Activated CD4-positive, alpha-beta T cell treated with anti-CD3 and anti-CD28 coated beads, Interleukin-2, amount 50 U/mL, for 4 hours (primary cell): Measurements from ENCODE around the gene NT5E.

ENCODE experiments used
- DNase-seq, 2 experiments: peaks; one replicate each; pipeline ENCODE4 v3.0.0-alpha.2; 2020

The NT5E gene

DNA sequence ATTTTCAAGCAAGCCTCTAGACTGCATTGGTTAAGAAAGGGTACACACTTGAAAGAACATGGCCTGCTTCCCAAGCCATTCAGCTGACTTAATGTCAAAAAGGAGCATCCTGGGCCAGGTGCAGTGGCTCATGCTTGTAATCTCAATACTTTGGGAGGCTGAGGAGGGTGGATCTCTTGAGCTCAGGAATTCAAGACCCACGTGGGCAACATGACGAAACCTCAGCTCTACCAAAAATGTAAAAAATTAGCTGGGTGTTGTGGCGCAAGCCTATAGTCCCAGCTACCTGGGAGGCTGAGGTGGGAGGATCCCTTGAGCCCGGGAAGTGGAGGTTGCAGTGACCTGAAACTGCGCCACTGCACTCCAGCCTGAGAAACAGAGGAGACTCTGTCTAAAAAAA, 26.9 kb upstream of the NT5E start:
- no peak for DNase-seq

DNA sequence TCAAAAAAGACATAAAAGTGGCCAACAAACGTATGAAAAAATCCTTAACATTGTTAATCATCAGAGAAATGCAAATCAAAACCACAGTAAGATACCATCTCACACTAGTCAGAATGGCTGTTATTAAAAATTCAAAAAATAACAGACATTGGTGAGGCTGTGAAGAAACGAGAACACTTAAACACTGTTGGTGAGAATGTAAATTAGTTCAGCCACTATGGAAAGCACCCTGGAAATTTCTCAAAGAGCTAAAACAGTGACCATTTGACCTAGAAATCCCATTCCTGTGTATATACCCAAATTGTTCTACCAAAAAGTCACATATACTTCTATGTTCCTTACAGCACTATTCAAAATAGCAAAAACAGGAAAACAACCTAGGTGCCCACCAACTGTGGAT, 24.9 kb upstream of the NT5E start:
- DNase-seq = no peak

- DNase-seq = no peak
These were observed 23.9 kb upstream of the NT5E start for GRCh38 chr6:85425997-85426396.

DNA sequence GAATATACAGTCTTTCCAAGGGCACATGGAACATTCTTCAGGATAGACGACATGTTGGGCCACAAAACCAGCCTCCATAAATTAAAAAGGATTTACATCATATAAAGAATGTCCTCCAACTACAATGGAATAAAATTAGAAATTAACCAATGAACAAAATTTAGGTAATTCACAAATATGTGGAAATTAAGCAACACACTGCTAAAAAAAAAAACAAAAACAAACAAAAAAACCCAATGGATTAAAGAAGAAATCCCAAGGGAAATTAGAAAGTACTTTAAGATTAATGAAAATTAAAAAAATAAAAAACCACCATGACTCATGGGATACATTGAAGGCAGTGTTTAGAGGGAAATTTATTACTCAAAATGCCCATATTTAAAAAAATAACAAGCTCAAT, 21.4 kb upstream of the NT5E start:
- DNase-seq = no peak

GRCh38 chr6:85429346-85429745, 20.5 kb upstream of the NT5E start:
- no peak for DNase-seq

DNA sequence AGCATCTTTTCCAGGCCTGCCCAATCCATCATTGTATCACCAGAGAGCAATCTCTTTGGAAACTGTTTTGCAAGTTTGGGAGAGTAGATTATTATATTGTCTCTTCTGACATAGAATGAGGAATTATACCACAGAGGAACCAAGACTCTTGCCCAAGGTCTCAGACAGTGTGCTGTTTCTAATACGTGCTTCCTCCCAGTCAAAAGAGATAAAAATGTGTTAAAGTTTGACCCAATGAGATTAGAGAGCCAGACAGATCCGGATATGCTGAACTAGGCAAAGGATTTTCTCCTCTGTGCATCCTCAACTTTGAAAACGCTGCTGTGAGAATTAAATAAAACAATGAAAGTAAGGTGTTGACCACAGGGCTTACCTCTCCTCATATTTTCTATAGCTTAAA, 18.6 kb upstream of the NT5E start:
- no peak for DNase-seq

DNA sequence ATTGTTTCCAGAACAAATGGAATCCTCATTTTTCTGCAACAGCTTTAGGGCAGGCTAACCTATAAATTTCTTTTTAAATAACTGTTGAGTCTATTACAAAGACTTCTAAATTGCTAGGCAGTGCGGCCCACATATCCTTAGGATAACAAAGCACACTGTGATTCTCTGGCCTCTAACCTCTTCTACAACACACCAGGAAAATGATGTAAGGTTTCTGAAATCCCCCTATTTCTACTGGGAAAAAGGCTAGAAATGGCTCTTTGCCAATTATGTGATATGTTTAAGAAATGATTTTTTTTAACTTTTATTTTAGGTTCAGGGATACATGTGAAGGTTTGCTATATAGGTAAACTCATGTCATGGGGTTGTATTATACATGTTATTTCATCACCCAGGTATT, 17.3 kb upstream of the NT5E start:
- no peak for DNase-seq

GRCh38 chr6:85435851-85436250, 14.0 kb upstream of the NT5E start:
- DNase-seq = no peak

DNA sequence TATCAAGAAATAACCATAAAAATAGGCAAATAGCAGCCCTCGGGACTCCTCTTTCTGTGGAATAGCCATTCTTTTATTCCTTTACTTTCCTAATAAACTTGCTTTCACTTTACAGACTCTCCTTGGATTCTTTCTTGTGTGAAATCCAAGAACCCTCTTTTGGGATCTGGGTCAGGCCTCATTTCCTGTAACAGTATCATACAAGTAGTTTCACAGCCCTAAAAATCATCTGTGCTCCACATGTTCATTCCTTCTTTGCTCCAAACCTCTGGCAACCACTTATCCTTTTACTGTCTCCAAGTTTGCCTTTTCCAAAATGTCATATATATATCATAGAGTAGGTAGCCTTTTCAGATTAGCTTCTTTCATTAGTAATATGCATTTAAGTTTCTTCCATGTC, 13.5 kb upstream of the NT5E start:
- DNase-seq = no peak

DNA sequence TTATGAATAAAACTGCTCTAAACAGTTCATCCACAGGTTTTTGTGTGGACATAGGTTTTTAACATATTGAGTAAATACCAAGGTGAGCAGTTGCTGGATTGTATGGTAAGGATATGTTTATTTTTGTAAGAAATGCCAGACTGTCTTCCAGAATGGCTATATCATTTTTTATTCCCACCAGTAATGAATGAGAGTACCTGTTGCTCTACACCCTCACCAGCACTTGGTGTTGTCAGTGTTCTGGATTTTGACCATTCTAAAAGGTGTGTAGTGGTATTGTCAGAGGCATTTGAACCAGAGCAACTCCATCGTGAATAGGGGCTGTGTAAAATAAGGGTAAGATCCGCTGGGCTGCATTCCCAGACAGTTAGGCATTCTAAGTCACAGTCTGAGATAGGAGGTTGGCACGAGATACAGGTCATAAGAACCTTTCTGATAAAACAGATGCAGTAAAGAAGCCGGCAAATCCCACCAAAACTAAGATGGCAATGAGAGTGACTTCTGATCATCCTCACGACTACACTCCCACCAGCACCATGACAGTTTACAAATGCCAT, 12.9 kb upstream of the NT5E start:
- no peak for DNase-seq

DNA sequence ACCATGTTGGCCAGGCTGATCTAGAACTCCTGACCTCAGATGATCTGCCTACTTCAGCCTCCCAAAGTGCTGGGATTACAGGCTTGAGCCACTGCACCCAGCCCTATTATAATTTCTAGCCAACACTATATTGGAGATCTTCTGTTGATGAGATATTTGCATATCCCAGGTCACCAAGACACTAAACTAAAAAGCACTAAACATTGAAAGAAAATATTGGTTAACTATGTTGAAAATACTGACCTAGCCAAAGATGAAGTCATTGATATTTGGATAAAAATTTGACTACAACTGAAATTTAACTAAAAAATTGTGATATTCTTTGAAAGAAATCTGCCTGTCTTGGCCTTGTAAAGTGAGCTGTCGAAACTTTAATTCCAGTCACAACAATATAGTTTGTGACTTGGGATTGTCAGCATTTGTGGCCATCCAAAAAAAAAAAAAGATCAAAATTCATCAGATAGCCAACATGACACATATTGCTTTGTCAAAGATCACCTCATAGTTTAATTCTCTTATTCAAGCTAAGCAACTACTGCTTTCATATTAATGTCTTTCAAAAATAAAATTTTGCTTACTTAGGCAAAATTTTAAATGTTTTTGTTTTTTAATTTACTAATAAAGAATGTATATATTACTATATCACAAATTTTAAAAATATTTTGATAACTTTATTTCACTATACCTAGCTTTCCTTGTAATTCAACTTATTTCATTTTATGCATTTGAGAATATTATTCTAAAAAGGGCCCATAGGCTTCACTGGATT, 6.3 kb upstream of the NT5E start:
- DNase-seq = no peak

GRCh38 chr6:85449388-85449817, 480 bp upstream of the NT5E start:
- peak in 1 of 2 experiments; percentile 21 for DNase-seq

DNA sequence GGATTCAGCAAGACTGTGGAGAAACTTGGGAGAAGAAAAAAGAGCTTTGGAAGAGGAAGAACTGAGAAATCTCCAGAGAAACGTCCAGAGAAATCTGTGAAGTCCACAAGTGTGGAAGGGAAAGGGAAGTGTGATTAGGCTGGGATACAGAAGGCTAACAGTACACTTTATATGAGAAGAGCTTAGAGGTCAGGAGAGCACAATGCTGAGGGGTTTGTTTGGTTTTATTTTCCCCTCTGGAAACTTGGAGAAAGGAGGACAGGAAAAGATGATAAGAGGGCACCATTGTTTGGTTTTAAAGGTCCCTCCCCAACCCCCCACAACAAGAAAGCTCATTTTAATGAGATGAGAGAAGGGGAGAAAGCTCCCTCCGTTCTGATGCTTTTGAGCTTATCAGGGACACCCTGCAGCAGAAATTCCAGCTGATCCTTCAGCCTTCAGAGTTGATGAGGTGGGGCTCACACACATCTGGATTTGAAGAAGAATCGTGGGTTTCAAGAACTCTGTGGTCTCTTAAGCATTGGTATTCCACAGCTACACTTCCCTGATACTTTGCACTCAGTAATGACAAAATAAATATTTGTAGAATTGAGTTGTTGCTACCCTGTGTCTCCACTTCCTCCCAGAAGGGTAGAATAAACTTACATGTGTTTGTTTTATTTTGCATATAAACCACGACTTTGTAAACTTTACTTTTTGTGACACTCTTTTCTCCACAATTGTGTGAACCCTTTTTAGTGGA, 1.9 kb downstream of the NT5E start:
- DNase-seq = no peak

- DNase-seq = no peak
These were observed 2.6 kb downstream of the NT5E start for GRCh38 chr6:85452441-85452881.

GRCh38 chr6:85453052-85453451, 3.2 kb downstream of the NT5E start:
- DNase-seq = no peak

DNA sequence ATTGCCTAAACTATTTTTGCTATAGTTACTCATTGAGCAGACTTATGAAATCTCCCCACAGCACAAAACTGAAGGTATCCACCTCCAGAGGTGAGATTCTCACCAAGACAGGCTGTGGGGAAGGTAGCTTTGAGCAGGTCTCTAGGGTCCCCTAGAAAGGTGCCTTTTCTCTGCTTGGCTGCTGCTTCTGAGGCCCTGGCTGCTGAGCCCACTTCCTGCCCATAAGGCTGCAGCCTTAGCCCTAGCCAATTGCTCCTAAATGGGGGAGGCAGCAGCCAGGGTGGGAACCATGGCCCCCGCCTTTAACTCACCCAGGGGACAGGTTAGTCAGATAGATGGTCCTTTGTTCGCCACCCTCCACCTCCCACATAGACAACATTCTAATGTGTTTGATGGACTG, 3.6 kb downstream of the NT5E start:
- no peak for DNase-seq

DNA sequence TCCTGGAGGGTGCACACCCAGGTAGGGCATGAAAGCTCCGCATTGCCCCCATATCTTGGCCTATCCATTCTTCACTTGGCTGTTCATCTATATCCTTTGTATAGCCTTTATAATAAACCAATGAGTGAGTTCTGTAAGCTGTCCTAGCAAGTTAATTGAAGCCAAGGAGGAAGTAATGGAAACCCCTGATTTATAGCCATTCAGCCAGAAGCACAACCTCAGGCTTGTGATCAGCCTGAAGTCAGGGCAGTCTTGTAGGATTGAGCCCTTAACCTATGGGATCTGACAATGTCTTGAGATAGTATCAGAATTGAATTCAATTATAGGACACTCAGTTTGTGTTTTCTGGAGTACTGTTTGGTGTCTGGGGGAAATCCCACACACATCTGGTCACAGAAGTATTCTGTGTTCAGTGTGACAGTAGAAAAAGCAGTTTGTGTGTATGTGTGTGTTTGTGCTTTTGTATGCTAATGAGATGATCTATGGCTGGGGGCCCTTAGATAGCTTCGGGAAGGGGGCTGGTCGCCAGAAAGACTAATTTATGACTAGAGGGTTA, 5.7 kb downstream of the NT5E start:
- no peak for DNase-seq

- DNase-seq = no peak
These were observed 6.9 kb downstream of the NT5E start for GRCh38 chr6:85456782-85457181.

GRCh38 chr6:85458184-85458583, 8.3 kb downstream of the NT5E start:
- DNase-seq = no peak

DNA sequence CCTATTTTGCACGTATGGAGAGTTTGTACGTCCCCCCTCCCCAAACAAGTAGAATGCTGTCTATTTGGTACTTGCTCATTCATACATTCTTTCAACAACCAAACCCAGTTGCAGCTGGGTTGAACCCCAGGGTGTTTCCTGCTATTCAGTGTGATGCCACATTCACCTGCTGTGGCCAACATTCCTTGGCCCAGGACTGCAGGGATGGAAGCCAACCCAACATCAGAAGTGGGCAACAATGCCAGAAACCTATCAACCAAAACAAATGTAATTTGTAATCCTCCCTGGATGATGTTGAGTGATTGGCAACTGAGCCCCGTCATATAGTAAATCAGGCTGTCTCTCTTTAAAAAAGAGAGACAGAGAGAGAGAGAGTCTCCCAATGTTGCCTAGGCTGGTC, 8.9 kb downstream of the NT5E start:
- no peak for DNase-seq

- DNase-seq = no peak
These were observed 9.5 kb downstream of the NT5E start for GRCh38 chr6:85459224-85459901.

DNA sequence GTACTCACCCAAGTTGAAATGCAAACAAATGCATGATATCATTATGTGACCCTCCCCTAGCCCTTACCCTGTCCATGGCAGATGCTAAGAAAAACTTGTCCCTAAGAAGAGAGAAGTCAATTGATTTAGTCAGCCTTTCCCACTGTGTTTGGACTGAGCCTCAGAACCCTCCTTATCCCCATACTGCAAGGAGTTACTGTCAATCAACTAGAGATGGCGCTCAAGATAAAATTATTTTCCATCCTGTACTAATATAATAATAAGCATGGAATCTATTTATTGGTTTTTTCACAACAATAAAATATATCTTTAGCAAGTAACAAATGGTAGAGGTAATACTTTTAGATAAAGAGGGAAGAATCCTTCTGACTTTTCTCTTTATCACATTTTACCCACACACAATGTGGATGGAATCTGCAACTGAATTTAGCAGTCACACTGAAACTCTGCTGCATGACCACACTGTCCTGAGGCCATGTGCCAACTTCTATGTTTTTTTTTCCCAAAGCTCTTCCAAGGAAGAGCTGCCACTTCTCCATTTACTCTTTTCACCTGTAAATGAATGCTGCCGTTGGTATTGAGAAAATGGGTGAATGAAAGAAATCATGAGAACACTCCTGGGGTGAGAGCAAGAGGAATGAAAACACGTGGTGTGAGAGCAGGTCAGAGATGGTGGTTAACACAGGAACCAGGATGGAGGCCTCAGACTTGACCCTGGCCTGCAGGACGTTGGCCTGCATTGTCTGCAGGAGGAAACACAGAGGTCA, 10.5 kb downstream of the NT5E start:
- DNase-seq = no peak
